Endometrial microvascular endothelial cells (primary cell): ENCODE data around the gene AREL1. TPM values are rescaled to one million over a fixed set of nuclear protein-coding genes. Genes with fewer than 3 reads are reported as not detected.

Experiments used
- in situ Hi-C: cut with HindIII; loops from 2 replicates; pipeline ENCODE4 v1.10.0; 2017; ENCODE audit warnings: low sequenced_read_pairs, low pct_unique_long_range_greater_than_20kb; ENCODE audit errors: inconsistent ontology term
- total RNA-seq: library from RNA; depleted of rRNA; stranded (reverse); fragments of >200 nt; gene quantifications from one replicate; pipeline ENCODE4 v1.2.3, GENCODE V29; 2015; ENCODE audit errors: inconsistent ontology term

The AREL1 gene
- total RNA-seq, 1 donor from 2014 or later: 38.0 TPM

DNA sequence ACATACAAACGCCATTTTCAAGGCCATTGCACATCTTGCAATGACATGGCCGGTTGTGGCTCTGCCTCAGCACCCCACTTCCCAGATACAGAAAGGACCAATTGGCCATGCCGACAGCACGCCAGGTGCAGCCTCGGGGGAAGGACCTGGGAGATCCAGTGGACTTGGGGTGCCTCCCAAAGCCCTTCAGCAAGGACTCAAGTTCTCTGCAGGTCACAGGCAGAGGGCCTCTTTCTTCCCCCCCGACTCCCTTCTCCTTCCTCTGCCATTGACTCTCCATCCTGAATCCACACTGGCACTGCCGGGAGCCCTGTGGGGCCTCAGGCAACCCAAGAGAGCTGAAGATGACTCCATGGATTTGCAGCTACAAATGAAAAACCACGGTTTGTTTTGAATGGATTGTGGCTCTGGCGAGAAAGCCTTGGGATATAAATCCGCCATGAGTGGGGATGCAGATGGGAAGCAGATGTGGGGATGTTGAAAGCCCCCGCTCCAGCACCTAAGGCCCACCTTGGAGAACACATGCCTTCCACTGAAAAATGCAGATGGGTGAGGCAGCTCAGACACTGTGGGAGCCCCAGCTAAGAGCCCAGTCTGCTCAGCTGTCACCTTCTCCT, 65.7 kb downstream of the AREL1 start:
- in situ Hi-C loops: no loop called here

DNA sequence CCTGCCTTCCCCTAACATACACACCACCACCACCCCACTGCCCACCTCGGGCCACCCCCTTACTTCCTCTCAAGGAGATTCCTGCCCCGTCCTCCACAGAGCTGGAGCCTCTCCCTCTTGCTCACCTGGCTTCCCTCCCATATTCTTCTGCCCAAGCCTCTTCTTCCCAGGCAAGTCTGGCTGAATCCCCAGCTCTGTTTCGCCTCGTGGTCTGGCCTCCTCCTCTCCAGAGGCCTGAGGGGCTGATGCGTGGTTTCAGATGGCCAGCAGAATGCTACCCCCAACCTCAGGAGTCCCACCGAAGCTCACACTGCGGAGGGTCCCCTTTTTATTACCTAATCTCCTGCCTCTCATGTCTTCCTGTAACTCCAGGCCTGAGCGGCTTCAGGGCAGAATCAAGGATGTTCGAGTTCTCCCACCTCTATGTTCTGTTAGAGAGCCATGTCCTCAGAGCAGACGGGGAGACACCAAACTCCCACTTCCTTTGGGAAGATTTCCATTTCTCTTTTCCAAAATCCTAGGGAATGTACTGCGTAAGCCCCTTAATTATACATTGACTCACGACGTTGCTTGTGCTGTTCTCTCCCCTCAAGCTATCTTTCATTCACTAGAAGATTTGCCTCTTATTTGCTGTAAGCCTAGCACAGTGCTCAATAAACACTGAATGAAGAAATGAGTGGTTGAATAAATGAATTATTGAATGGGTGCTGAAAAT, 67.0 kb downstream of the AREL1 start:
- in situ Hi-C loops: no loop called here

DNA sequence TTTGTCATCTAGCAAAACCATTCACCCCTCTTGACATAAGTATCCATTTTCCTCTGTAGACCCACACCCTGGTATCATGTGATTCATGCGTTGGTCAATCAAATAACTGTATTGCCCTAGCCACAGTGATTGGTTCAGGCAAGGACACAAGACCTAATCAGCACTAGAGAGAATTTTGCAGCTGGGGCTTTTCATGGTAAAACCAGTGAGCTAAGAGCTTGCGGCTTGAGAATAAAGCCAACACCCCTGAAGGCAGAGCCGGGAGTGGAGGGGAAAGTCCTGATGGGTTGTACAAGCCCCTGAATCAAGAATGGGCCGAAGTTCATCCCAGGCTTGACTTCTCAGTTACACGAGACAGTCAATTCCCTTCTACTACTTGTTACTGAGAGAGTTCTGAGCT, 67.6 kb downstream of the AREL1 start:
- in situ Hi-C loops: no loop called here

DNA sequence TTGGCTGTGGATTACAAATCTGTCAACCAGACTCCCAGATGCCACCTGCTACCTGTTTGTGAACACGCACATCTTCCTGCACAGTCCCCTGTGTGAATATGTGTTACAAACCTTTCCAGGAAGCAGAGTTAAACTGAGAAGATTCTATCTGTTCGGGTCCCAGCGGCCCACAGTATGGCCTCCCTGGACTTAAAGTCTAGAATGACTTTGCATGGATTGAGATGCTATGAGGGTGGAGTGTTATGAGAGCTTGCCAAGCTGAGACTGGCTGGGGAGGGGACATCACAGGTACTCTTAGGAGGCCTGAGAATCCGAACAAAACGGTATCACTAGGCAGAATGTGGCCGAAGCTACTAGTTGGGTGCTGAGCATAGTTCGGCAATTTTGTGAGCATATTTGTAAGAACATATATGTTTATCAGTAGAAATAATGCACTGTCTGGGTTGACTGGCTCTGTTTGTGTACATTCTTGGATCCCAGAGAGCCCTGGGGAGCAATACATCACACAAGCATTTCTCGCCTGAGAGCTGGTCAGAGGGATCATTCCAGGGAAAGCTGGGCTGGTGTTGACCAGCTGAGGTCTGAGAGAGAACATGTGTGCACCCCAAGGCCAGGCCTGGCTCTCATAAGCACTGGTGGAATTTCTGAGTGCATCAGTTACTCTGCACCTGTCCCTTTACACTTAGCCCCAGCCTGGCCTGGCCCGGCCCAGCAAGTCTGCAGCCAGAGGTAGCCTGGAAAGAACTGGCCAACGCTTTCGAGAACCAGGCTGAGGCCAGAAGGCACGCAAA, 71.1 kb downstream of the AREL1 start:
- in situ Hi-C loops: no loop called here

DNA sequence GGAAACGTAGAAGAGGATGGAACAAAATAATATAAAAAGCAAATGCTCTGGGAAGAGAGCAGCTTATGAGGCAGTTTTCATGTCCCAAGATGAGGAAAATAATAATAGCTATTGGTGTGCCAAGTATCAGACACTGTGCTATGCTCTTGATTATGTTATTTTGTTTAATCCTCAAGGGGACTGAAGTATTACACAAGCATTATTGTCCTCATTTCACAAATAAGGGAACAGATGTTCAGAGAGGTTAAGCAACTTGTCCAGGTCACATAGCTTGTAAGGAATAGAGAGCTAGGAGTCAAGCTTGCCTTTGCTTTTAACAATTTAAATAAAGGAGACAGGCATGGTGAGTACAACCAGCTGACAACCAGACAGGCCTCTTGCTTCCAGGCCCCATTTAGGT, 73.9 kb downstream of the AREL1 start:
- in situ Hi-C loops: no loop called here

DNA sequence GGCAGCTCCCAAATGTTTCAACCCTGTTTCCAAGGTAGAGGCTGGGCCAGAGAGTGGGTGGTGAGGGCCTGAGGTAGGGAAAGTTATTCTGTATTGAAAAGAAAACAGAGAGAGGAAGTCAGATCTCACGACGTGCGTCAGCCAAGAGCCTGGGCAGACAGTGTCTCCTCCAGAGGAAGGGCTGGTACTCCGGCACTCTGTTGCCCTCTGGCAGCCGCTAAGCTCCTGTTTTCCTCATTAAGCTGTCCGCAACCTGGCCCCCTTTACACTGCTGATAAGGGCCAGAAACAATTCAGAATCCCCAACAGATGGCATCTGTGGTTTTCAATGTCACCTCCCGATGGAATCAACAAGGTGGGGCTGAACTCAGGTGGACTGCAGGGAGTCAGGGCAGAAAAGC, 74.8 kb downstream of the AREL1 start:
- in situ Hi-C loops: no loop called here

DNA sequence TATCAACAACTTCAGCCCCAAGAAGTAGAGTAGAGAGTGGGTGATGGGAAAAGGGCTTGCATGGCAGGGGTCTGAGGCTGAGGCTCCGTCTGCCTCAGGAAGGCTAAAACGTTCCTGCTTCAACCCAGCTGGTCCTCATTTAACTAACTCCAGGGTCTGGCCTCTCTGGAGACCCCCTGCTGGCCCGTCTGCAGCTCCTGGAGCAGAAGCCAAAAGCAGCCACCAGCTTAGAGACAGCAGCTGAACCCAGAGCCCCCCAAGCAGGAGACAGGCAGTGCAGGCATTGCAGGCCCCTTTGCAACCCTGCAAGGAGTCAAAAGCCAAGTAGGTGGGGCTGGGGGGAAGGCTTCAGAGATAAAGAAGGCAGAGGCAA, 75.7 kb downstream of the AREL1 start:
- in situ Hi-C loops: no loop called here

DNA sequence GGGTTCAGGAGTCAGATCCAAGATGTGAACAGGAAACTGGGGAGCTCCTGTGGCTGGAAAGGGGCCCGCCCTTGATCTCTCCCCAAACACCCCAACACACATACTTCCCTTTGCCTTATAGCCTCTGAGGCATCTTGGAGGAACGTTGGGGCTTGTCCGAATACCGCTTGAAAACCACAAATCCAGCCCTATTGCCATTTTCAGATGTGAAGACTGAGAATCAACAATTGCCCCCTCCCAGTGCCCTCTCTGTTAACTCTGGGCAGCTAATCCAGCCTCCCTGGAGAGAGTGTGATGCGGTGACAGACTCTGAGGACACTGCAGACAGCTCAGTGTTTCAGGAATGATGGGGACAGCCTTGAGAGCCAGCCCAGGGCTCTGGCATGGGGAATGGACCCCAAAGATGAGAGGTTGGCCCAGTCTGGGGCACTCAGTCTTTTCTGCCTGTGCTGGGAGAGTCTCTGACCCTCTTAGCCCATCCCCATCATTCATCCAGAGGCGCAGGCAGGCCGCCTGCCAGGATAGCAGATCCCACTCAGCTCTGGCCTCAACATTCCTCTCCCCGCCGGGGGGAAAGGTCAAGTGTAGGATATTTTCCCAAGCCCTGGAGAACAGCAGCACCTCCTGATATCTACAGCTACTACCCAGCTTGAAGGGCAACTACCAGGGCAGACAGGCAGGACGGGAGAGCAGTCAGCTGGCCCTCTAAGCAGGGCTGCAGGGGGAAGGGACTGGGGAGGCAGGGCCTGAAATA, 76.3 kb downstream of the AREL1 start:
- in situ Hi-C loops: no loop called here

DNA sequence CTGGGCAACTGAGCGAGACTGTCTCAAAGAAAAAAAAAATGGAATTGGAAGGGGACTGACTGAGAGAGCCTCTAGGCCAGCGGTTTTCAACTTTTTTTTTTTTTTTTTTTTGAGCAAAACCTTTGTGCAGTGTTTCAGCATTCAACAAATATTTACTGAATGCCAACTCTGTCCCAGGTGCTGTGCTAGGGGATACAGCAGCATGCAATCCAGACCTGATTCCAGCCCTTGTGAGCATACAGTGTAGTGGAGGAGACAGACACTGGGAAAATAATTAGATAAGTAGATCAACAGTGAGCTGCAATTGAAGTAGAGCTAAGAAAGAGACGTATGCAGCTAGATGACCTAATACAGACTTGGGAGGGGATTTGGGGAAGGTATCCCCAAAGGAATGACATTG, 77.0 kb downstream of the AREL1 start:
- in situ Hi-C loops: no loop called here

DNA sequence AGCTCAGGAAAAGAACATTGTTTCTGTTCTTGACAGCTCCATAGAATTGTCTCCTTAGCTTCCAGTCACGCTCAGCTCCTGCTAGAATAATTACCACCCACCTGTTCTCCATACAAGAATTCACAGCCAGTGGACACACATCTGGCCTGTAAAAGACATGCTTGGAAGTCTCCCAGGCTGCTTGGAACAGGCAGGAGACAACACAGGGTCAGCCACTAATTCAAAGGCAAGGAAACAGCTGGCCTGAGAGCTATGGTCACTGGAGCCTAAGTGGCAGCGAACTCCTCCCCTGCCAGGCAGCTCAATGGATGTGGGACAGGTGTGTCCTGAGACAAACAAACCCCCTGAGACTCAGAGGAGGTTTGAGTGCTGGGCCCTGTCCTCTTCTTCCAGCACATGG, 77.9 kb downstream of the AREL1 start:
- in situ Hi-C loops: no loop called here

DNA sequence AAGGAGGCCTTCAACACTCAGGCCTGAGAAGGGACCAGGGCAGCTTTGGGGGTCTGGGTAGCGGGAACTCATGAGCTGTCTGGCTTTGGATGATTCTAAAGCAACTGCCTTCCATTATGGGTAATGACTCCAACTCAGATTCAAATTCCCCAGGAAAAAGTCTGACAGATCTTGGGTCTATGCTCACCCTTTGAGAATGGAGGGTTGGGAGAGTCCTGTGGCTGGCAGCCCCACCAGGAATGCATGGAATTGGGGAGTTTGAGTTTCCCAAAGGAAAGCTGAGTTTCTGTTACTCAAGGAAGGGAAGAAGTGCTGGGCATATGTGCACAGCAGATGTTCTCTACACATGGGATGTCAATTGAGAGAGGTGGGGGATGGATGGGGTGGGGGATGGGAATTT, 78.4 kb downstream of the AREL1 start:
- in situ Hi-C loops: no loop called here

DNA sequence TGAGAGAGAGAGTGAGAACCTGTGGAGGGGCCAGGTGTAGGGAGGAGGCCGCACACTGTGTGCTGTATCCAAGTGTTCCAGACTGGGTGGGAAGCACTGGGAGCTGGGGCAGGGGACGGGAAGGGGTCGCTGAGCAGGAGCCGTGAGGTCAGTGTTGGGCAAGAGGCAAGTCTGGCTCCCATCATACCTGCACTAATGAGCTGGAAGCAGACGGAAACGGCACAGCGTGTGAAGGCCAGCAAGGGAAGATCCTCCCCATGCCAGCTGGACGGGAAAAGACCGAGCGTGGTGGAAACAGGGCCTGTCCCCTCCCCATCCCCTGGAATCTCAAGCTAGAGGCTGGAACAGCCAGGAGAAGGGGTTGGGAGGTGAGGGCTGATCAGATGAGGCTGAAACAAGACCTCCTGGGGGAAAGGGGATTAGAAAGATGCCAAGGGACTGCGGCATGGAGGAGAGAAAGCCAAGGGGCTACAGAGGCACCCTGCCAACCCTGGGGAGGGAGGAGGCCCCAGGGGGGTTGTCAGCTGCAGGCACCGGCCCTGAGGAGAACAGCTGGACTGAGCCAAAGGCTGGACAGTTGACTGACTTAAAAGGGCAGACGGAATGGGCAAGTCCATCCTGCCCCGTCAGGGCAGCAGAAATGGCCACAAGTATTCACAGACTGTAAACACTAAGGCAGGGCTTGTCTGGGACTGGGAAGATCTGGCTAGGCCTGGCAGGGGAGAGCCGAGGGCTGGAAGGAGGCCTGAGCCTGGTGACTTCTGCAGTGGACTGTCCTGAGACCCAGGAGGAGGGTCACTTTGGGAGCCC, 81.8 kb downstream of the AREL1 start:
- in situ Hi-C loops: no loop called here

DNA sequence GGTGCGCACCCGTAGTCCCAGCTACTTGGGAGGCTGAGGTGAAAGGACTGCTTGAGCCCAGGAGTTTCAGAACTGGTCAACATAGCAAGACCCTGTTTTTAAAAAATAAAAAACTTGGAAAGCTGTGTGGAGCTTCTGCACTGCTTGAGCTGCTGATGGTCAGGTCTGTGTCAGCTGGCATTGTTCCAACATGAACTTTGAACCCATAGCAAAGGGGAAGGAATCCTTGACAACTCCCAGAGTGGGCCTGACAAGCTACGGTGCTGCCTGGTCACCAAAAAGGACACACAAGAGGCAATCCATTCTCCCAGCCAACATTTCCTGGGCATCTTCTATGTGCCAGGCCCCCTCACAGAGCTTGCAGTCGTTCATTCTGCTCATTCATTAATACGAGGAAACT, 84.5 kb downstream of the AREL1 start:
- in situ Hi-C loops: no loop called here

DNA sequence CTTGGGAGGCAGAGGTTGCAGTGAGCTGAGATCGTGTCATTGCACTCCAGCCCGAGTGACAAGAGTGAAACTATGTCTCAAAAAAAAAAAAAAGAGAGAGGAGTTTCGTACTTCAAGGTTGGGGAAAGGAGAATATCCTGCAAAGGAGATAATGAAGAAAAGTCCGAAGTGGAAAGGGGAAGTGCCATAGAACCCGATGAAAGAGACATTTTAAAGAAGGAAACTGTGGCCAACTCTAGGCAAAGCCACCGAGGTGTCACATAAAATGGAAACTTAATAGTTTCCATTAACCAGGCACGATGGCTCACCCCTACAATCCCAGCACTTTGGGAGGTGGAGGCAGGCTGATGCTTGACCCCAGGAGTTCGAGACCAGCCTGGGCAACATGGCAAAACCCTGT, 85.8 kb downstream of the AREL1 start:
- in situ Hi-C loops: no loop called here

DNA sequence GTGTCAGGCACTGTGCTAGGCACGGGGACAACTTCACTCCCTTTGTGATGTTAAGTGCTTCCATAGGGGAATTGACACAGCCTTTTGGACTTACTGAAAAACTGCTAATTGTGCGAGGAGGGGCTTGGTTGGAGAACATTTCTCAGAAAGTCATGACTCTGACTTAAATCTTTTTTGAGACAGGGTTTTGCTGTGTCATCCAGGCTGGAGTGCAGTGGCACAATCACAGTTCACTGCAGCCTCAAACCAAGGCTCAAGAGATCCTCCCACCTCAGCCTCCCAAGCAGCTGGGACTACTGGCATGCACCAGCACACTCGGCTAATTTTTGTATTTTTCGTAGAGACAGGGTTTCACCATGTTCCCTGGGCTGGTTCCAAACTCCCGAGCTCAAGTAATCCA, 90.6 kb downstream of the AREL1 start:
- in situ Hi-C loops: no loop called here

DNA sequence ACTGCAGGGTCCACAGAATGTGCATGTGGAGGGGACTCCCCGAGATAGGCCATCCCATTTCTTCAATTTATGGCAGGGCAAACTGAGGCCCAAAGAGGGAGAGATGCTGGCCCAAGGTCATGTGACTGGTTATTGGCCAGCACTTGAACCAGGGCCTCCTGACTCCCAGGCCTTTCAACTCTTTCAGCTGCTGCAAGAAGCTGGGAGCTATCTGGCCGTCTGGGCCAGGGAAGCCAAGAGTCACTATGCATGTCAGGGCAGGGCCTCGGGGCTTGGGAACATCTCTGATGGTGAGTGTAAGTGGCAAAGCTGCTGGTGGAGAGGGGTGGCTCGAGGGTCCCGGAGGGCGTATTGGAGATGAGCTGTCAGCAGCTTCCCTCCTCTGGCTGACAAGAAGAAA, 91.3 kb downstream of the AREL1 start:
- in situ Hi-C loops: no loop called here

DNA sequence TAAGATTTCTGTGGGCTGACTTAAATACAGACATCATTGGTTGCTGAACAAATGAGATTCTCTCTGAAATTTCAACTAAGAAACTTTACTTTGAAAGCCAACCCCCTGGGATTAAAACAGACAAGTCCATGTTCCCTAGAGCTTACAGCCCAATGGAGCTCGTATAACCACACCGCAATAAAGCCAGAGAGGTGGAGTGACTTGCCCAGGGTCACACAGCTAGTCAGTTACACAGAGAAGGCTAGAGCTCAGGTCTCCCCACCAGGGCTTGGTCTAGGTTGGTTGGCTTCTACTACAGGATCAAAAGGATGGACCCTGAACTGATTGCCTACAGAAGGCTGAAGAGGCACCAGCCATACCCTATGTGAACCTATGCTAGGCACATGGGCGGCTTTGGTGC, 92.0 kb downstream of the AREL1 start:
- in situ Hi-C loops: no loop called here

DNA sequence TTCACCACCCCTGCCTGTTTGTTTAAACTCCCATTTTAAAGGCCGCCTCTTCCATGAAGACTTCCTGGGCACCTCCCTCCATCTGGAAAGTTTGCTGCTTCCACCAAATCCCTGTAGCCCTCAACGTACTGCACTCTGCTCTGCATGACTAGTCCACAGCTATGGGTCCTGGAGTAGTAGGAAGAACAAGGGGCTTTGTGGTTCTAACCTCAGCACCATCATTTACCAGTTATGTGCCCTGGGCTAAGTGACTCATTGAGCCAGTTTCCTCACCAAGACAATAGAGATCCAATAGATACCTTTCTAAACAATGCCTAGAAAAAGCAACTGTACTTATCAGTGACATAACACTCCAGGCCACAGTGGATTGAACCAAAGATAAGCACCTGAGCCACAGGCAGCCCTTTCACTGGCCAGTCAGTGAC, 92.4 kb downstream of the AREL1 start:
- in situ Hi-C loops: no loop called here

DNA sequence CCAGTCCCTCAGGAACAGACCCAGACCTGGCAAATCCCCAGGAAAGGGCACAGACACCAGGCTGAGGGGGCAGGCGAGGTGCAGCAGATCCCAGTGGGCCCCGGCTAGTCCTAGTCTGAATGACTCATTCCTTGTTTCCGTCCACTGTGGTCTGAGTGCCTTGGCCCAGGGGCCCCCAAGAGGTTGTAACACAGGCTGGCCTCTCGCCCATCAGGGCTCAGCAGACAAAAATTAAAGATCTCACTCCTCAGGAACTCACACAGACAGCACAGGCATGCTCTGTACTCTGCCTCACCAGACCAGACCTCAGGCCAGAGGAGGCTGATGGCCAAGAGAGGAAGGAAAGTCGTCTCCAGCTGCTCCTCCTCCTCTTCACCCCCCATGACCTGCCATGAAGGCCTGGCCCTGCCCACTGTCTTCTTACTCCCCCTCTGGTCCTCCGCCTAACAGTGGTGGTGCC, 93.2 kb downstream of the AREL1 start:
- in situ Hi-C loops: no loop called here
